Neural cell (in vitro differentiated cells): ENCODE results near the gene TK2. TPM values are rescaled to one million over a fixed set of nuclear protein-coding genes. Genes with fewer than 3 reads are reported as not detected.

Experiments used
- H2AFZ ChIP-seq: fragments of 200-600, 300-800 bp; sonication (generic), shearing (Covaris generic); 2 replicates; pipeline ENCODE4 v1.6.0; 2014; ENCODE audit warnings: low read depth, mild to moderate bottlenecking, antibody characterized with exemption, low read length, moderate library complexity
- H3F3A ChIP-seq: fragments of 200-600 bp; shearing (Covaris generic); 2 replicates; pipeline ENCODE4 v1.6.1; 2016; ENCODE audit warnings: mild to moderate bottlenecking, moderate library complexity, mixed read lengths, antibody characterized with exemption, low read length; ENCODE audit not compliant: insufficient read depth, poor library complexity, severe bottlenecking
- H3K27ac ChIP-seq: fragments of 200-600, 300-800 bp; sonication (generic), shearing (Covaris generic); 2 replicates; pipeline ENCODE4 v1.5.1; 2014; ENCODE audit warnings: mild to moderate bottlenecking, low read length, moderate library complexity
- H3K27me3 ChIP-seq: fragments of 300-800, 200-600 bp; sonication (generic), shearing (Covaris generic); 2 replicates; pipeline ENCODE4 v1.6.0; 2014; ENCODE audit warnings: mild to moderate bottlenecking, low read depth, low read length, moderate library complexity; ENCODE audit not compliant: insufficient read depth
- H3K36me3 ChIP-seq: fragments of 300-800, 200-600 bp; sonication (generic), shearing (Covaris generic); 2 replicates; pipeline ENCODE4 v1.5.1; 2014; ENCODE audit warnings: mild to moderate bottlenecking, antibody characterized with exemption, low read length, moderate library complexity; ENCODE audit not compliant: insufficient read depth
- H3K4me2 ChIP-seq: fragments of 300-800, 200-600 bp; sonication (generic), shearing (Covaris generic); 2 replicates; pipeline ENCODE4 v1.6.0; 2014; ENCODE audit warnings: mild to moderate bottlenecking, low read length
- H3K4me3 ChIP-seq: fragments of 300-800, 200-600 bp; sonication (generic), shearing (Covaris generic); 2 replicates; pipeline ENCODE4 v1.5.1; 2014; ENCODE audit warnings: mild to moderate bottlenecking, low read length, moderate library complexity
- H3K79me2 ChIP-seq: fragments of 200-600 bp; shearing (Covaris generic); replicated peaks from 2 replicates; pipeline ENCODE4 v1.6.0; 2014; ENCODE audit warnings: mild to moderate bottlenecking, low read length, moderate library complexity; ENCODE audit not compliant: insufficient read depth
- H3K9ac ChIP-seq: fragments of 300-800, 200-600 bp; sonication (generic), shearing (Covaris generic); 2 replicates; pipeline ENCODE4 v1.6.1; 2016; ENCODE audit warnings: mild to moderate bottlenecking, low read length, mixed read lengths
- H3K9me2 ChIP-seq: fragments of 200-600 bp; shearing (Covaris generic); 2 replicates; pipeline ENCODE4 v1.6.1; 2016; ENCODE audit warnings: mild to moderate bottlenecking, low read length, mixed read lengths; ENCODE audit not compliant: insufficient read depth
- H3K9me3 ChIP-seq: fragments of 200-600, 300-800 bp; sonication (generic), shearing (Covaris generic); 2 replicates; pipeline ENCODE4 v1.6.1; 2016; ENCODE audit warnings: mild to moderate bottlenecking, mixed run types, low read length, moderate library complexity, mixed read lengths
- H4K20me1 ChIP-seq: fragments of 200-600 bp; shearing (Covaris generic); 2 replicates; pipeline ENCODE4 v1.6.1; 2016; ENCODE audit warnings: mild to moderate bottlenecking, mixed run types; ENCODE audit not compliant: insufficient read depth
- EP300 ChIP-seq: fragments of 450-650 bp; conservative IDR thresholded peaks from 2 replicates; pipeline ENCODE4 v1.6.1; 2014; ENCODE audit warnings: antibody characterized with exemption, mild to moderate bottlenecking, moderate library complexity; ENCODE audit not compliant: poor library complexity, severe bottlenecking
- EZH2 ChIP-seq: fragments of 200-600, 300-800 bp; shearing (Covaris generic), sonication (generic); IDR thresholded peaks from 2 replicates; pipeline ENCODE4 v1.6.1; 2014; ENCODE audit warnings: antibody characterized with exemption, low read length, borderline replicate concordance, mild to moderate bottlenecking; ENCODE audit not compliant: insufficient read depth, poor library complexity, severe bottlenecking
- MXI1 ChIP-seq: fragments of 450-650 bp; conservative IDR thresholded peaks from 2 replicates; pipeline ENCODE4 v1.6.1; 2014; ENCODE audit warnings: antibody characterized with exemption, mild to moderate bottlenecking; ENCODE audit not compliant: poor library complexity, severe bottlenecking
- POLR2AphosphoS5 ChIP-seq: IDR thresholded peaks from 2 replicates; pipeline ENCODE4 v1.6.1; 2012
- RAD21 ChIP-seq: fragments of 450-650 bp; conservative IDR thresholded peaks from 2 replicates; pipeline ENCODE4 v1.6.1; 2014; ENCODE audit warnings: antibody characterized with exemption, mild to moderate bottlenecking, moderate library complexity
- SMC3 ChIP-seq: fragments of 450-650 bp; conservative IDR thresholded peaks from 2 replicates; pipeline ENCODE4 v1.6.1; 2014; ENCODE audit warnings: antibody characterized with exemption, mild to moderate bottlenecking, moderate library complexity; ENCODE audit not compliant: poor library complexity
- TAF1 ChIP-seq: IDR thresholded peaks from 2 replicates; pipeline ENCODE4 v1.6.1; 2012; ENCODE audit warnings: low read depth
- polyA plus RNA-seq: library from polyadenylated mRNA; depleted of rRNA; stranded (reverse); fragments of >200 nt; gene quantifications from 2 replicates; pipeline ENCODE4 v1.2.3, GENCODE V29; 2014
- TF ChIP-seq, protein P1 (sequence below): IDR thresholded peaks from 2 replicates; pipeline ENCODE4 v1.6.1; 2012; ENCODE audit warnings: borderline replicate concordance
- TF ChIP-seq, protein P2 (sequence below): fragments of 450-650 bp; IDR thresholded peaks from 2 replicates; pipeline ENCODE4 v1.5.1; 2014; ENCODE audit warnings: antibody characterized with exemption, mild to moderate bottlenecking, moderate library complexity; ENCODE audit not compliant: poor library complexity, severe bottlenecking

The TK2 gene
- polyA plus RNA-seq, 1 donor from 2014 or later: 15.9 TPM

DNA sequence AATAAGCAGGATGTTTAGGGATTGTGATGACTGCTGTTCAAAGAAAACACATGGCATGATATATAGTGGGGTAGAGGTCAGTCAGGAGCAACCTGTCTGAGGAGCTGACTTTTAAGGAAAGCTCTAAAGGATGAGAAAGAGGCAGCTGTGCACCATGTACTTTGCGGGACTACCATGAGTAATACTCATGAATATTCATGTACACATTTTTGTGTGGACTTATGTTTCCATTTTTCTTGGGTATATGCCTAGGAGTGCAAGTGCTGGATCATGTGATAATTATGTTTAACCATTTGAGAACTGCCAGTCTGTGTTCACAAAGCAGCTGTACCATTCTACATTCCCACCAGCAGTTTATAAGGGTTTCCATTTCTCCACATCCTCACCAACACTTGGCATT, 87.0 kb downstream of the TK2 start:
- Histone ChIP-seq H2AFZ (no peak overlapping the region), H3F3A (no peaks in the 10 kb centered on the region), H3K27ac (no peak overlapping the region), H3K4me3 (no peak overlapping the region), H3K9ac (no peak overlapping the region), H3K4me2 (no peak overlapping the region), H3K9me3 (no peaks in the 10 kb centered on the region), H3K9me2 (no peaks in the 10 kb centered on the region), H3K27me3 (no peaks in the 10 kb centered on the region), H3K36me3 (no peaks in the 10 kb centered on the region), H3K79me2 (no peaks in the 10 kb centered on the region), H4K20me1 (no peaks in the 10 kb centered on the region)
- TF ChIP-seq, protein P1, sequence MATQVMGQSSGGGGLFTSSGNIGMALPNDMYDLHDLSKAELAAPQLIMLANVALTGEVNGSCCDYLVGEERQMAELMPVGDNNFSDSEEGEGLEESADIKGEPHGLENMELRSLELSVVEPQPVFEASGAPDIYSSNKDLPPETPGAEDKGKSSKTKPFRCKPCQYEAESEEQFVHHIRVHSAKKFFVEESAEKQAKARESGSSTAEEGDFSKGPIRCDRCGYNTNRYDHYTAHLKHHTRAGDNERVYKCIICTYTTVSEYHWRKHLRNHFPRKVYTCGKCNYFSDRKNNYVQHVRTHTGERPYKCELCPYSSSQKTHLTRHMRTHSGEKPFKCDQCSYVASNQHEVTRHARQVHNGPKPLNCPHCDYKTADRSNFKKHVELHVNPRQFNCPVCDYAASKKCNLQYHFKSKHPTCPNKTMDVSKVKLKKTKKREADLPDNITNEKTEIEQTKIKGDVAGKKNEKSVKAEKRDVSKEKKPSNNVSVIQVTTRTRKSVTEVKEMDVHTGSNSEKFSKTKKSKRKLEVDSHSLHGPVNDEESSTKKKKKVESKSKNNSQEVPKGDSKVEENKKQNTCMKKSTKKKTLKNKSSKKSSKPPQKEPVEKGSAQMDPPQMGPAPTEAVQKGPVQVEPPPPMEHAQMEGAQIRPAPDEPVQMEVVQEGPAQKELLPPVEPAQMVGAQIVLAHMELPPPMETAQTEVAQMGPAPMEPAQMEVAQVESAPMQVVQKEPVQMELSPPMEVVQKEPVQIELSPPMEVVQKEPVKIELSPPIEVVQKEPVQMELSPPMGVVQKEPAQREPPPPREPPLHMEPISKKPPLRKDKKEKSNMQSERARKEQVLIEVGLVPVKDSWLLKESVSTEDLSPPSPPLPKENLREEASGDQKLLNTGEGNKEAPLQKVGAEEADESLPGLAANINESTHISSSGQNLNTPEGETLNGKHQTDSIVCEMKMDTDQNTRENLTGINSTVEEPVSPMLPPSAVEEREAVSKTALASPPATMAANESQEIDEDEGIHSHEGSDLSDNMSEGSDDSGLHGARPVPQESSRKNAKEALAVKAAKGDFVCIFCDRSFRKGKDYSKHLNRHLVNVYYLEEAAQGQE: no peak
- TF ChIP-seq RAD21: no peak
- TF ChIP-seq POLR2AphosphoS5: no peak
- no peak for TF ChIP-seq EZH2
- TF ChIP-seq SMC3: no peak

DNA sequence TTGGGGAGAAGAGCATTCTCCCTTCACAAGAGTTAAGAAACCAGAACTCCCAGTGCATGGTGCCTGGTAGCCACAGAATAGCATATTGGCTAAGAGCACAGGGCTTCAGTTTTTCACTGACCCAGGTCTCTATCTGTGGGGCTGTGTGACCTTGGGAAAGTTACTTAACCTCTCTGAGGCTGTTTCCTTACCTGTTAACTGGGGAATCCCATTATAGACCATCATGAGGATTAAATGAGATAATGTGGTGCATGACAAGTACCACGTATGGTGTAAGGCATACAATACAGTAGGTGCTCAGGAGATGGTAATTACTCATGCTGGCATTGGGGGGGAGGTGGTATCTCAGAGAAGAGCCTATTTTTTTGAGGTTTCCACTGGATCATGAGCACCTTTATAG, 89.2 kb downstream of the TK2 start:
- Histone ChIP-seq H2AFZ (no peak overlapping the region), H3K27ac (no peak overlapping the region), H3K27me3 (no peaks in the 10 kb centered on the region), H3K4me2 (no peak overlapping the region), H3F3A (no peaks in the 10 kb centered on the region), H3K9ac (no peak overlapping the region), H3K9me2 (no peaks in the 10 kb centered on the region), H4K20me1 (no peaks in the 10 kb centered on the region), H3K4me3 (no peak overlapping the region), H3K79me2 (no peaks in the 10 kb centered on the region), H3K9me3 (no peaks in the 10 kb centered on the region), H3K36me3 (no peaks in the 10 kb centered on the region)
- TF ChIP-seq SMC3 (no peak), TAF1 (no peak), EZH2 (no peak), MXI1 (no peak), POLR2AphosphoS5 (no peak), RAD21 (no peak), EP300 (no peak)
- TF ChIP-seq, protein P1: no peak
- TF ChIP-seq, protein P2, sequence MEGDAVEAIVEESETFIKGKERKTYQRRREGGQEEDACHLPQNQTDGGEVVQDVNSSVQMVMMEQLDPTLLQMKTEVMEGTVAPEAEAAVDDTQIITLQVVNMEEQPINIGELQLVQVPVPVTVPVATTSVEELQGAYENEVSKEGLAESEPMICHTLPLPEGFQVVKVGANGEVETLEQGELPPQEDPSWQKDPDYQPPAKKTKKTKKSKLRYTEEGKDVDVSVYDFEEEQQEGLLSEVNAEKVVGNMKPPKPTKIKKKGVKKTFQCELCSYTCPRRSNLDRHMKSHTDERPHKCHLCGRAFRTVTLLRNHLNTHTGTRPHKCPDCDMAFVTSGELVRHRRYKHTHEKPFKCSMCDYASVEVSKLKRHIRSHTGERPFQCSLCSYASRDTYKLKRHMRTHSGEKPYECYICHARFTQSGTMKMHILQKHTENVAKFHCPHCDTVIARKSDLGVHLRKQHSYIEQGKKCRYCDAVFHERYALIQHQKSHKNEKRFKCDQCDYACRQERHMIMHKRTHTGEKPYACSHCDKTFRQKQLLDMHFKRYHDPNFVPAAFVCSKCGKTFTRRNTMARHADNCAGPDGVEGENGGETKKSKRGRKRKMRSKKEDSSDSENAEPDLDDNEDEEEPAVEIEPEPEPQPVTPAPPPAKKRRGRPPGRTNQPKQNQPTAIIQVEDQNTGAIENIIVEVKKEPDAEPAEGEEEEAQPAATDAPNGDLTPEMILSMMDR: no peak
